ENCODE data around the gene MYMX.

MYMX gene

DNA sequence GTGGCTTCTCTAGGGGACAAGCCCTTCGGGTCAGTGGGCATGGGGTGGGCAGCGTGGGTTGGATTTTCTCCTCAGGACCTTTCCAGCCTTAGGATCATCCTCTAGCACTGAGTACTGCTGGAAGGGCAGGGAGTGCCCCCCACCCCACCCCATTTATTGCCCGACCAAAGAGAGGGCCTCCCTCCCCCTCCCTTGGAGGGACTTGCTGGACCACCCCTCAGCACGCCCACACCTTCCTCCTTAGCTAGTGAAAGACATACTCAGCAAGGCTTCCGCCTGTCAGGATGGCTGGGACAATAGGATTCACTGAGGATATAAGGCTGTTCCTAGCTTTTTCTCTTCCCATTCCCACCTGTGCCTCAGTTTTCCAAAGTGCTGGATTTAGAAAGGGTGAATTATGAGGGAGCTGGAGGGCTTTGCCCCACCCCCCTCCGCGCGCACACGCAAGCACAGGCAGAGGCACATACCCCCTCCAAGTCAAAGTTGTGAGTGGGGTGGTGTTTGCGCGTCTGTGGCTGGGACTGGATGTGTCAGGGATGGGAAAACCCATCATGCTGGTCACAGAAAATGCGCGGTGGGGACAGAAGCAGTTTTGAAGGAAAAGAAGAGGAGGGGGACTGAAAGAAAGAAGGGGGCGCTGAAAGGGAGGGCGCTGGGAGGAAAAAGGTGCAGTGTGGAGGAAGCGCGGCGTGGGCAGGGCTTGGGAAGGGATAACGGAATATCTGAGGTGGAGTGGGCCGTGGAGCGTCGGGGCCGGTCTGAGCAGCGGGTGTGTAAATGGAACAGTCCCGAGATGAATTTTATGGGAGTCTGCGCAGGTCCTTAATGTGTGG, 6.0 kb downstream of the MYMX start:
- H3K4me3 ChIP-seq (ENCODE audit: low read depth, low read length) = peak overlapping the region; percentile 55
- DNase-seq (ENCODE audit: low read depth) = no peak
- TF ChIP-seq POLR2A (IDR thresholded peaks at IDR 0.05; ENCODE audit: extremely low read depth, insufficient read length) = no peak
- TF ChIP-seq, protein P1, sequence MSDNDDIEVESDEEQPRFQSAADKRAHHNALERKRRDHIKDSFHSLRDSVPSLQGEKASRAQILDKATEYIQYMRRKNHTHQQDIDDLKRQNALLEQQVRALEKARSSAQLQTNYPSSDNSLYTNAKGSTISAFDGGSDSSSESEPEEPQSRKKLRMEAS (IDR thresholded peaks at IDR 0.05; ENCODE audit: low read depth, low read length) = no peak
- TF ChIP-seq, protein P2, sequence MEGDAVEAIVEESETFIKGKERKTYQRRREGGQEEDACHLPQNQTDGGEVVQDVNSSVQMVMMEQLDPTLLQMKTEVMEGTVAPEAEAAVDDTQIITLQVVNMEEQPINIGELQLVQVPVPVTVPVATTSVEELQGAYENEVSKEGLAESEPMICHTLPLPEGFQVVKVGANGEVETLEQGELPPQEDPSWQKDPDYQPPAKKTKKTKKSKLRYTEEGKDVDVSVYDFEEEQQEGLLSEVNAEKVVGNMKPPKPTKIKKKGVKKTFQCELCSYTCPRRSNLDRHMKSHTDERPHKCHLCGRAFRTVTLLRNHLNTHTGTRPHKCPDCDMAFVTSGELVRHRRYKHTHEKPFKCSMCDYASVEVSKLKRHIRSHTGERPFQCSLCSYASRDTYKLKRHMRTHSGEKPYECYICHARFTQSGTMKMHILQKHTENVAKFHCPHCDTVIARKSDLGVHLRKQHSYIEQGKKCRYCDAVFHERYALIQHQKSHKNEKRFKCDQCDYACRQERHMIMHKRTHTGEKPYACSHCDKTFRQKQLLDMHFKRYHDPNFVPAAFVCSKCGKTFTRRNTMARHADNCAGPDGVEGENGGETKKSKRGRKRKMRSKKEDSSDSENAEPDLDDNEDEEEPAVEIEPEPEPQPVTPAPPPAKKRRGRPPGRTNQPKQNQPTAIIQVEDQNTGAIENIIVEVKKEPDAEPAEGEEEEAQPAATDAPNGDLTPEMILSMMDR (IDR thresholded peaks at IDR 0.05; ENCODE audit: low read depth, low read length) = no peak
- no peak for TF ChIP-seq MYC (IDR thresholded peaks at IDR 0.05; ENCODE audit: low read depth, low read length)

DNA sequence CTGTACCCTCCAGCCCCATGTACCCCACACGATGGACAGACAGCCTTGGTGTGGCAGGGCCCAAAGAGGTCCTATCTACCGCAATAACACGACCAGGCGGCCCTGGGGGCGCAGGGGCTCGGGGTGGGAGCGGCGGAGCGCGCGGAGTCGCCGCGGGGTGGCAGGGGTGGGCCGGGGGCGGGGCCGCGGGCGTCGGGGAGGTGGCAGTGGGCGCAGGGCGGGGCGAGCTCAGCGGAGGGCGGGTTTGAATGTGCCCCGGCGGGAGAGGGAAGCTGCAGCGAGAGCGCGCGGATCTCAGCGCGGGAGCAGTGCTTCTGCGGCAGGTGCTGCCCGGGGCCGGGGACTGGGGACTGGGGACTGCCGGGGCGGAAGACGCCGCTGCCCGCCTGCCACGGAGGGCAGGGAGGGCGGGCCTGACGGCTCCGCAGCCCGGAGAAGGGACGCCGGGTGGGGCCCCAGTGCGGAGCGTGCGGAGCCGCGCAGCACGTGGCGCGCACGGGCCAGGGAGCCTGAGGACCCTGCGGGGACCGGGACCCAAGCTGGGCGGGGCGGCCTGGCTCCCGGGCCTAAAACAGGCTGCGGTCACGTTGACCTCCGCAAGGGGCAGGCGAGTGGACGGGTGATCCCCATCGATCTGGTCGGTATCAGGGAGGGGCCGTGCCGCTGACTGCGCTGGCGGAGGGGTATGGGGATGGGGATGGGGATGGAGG, 6.7 kb downstream of the MYMX start, which contains the start of gene SLC29A1:
SLC29A1 (plus strand) TSS at position 277 of the 710 bp plus-strand sequence. CDS start 3,719 bp downstream, outside the sequence.
- peak within 1 kb of the TSS; percentile 94 for H3K4me3 ChIP-seq (ENCODE audit: low read depth, low read length)
- TF ChIP-seq, protein P2 (IDR thresholded peaks at IDR 0.05; ENCODE audit: low read depth, low read length) = no peak
- TF ChIP-seq, protein P1 (IDR thresholded peaks at IDR 0.05; ENCODE audit: low read depth, low read length) = peak; percentile 90
- TF ChIP-seq MYC (IDR thresholded peaks at IDR 0.05; ENCODE audit: low read depth, low read length) (peak; percentile 64), POLR2A (IDR thresholded peaks at IDR 0.05; ENCODE audit: extremely low read depth, insufficient read length) (peak; percentile 81)
- peak; percentile 93 for DNase-seq (ENCODE audit: low read depth)

DNA sequence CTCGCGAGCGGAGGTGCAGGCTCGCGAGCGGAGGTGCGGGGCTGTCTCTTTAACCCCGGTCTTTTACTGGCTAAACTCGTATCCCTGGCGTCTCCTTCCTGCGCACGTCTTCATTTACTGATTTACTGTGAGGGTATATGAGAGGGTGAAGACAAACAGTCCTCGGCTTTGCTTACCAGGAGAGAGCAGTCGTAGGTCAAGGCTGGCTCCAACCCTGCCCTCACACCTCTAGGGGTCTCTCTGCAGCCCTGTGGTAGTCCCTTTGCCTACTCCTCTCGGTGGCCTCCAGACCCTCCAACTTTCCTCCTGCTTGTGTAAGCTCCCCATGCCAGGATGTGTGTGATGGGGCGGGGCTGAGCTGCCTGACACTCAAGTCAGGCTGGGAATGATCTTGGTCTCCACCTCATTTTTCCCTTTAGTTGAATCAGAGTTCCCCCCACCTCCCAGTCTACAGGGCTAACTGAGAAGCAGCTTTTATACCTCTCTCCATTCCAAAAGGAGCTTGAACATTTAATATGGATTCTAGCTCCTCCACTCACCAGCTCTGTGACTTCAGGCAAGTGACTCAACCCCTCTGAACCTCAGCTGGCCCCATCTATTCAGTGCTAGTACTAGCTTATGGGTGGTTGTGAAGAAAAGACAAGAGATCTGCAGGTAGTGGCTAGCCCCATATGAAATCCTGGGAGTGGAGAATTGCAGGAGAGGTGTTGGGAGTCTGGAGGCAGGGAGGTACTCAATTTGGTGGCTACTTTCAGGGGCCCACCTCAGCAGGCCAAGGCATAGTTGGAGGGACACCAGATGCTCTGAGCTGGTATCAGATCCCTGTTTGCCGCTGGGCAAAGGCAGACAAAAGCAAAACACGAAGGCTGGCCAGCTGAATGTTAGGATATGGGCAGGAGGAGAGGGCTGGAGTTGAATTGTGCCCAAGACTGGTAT, 7.6 kb downstream of the MYMX start:
- peak overlapping the region; percentile 94 for H3K4me3 ChIP-seq (ENCODE audit: low read depth, low read length)
- DNase-seq (ENCODE audit: low read depth) = peak; percentile 70
- TF ChIP-seq, protein P2 (IDR thresholded peaks at IDR 0.05; ENCODE audit: low read depth, low read length) = peak; percentile 17
- TF ChIP-seq POLR2A (IDR thresholded peaks at IDR 0.05; ENCODE audit: extremely low read depth, insufficient read length) = no peak

DNA sequence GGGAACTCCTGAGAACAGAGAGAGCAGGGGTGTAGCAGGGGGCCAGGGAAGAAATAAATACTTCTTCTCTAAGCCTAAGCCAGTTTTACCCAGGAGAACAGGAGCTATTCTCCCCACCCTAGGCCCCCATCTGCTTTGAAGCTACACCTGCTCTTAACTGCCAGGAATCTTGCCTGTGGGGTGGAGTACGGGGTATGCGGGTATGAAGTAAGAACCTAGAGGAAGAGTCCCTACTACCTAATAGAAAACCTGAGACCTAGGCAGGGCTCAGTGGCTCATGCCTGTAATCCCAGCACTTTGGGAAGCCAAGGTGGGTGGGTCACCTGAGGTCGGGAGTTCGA, 8.2 kb downstream of the MYMX start:
- peak overlapping the region; percentile 94 for H3K4me3 ChIP-seq (ENCODE audit: low read depth, low read length)
- no peak for DNase-seq (ENCODE audit: low read depth)
- TF ChIP-seq, protein P1 (IDR thresholded peaks at IDR 0.05; ENCODE audit: low read depth, low read length) = no peak

DNA sequence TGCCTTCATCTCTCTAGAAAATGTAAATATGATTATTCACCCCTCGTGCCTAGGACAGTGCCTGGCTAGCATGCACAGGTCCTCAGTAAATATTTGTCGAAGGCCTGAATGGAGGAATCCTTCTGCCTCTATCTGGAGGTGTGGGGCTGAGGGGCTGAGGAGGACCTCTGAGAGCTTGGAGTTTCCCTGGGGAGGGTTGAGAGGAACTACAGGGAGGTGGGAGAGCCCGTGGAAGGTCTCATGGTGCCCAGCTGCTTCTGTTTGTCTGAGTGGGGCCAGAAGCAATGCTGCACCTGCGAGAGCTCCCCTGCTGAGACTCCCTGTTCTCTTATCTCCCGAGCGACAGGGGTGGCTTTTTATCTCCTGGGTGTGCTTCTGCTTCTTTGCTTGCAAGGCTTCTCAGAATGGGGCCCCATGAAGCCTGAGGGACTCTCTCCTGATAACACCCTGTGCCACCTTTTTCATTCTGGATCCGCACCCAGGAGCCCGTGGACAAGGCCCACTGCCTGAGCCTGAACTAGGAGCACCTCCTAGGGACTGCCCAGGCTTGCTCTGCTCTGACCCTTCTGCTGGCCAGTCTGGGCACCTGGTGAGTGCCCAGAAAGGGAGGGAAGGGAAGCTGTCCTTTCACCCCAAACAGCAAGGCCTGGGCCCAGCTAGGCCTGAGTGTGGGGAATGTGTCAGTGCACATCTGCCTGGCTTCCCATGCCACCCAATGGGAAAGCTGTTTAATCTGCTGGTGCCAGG, 9.0 kb downstream of the MYMX start:
- TF ChIP-seq, protein P2 (IDR thresholded peaks at IDR 0.05; ENCODE audit: low read depth, low read length) = no peak
- DNase-seq (ENCODE audit: low read depth) = peak; percentile 75
- H3K4me3 ChIP-seq (ENCODE audit: low read depth, low read length) = peak overlapping the region; percentile 44

All from NB4 (cell line).